H1 (cell line): ENCODE data around the gene CLDN4.

Source experiments
- BRCA1 ChIP-seq: IDR thresholded peaks from 2 replicates; pipeline ENCODE4 v1.6.1; 2012; ENCODE audit warnings: low read depth, low read length, improper control_type of control experiment
- CTCF ChIP-seq, 3 experiments: IDR thresholded peaks; 1 replicate in 2 of 3; 2 replicates in 1 of 3; pipeline versions ENCODE4 v1.5.1 to v1.6.1; 2011; ENCODE audit warnings: low read length in 3 of 3, mild to moderate bottlenecking in 3 of 3, inconsistent platforms in 2 of 3, low read depth in 1 of 3, moderate library complexity in 1 of 3; ENCODE audit not compliant: insufficient read depth in 1 of 3; ENCODE audit errors: control extremely low read depth in 1 of 3
- EP300 ChIP-seq, 2 experiments: IDR thresholded peaks; 1 replicate in 1 of 2; 2 replicates in 1 of 2; pipeline ENCODE4 v1.6.1; 2011 to 2012; ENCODE audit warnings: low read depth in 2 of 2, low read length in 2 of 2, mild to moderate bottlenecking in 2 of 2, borderline replicate concordance in 1 of 2, inconsistent platforms in 1 of 2, moderate library complexity in 1 of 2
- EZH2 ChIP-seq: fragments of 200-600 bp; sonication (generic); IDR thresholded peaks from 2 replicates; pipeline ENCODE4 v1.7.1; 2012; ENCODE audit warnings: low read depth, mild to moderate bottlenecking, moderate library complexity, low read length, inconsistent platforms; ENCODE audit not compliant: severe bottlenecking
- GABPA ChIP-seq: IDR thresholded peaks from 2 replicates; pipeline ENCODE4 v1.6.1; 2011; ENCODE audit warnings: mild to moderate bottlenecking, low read length, moderate library complexity, borderline replicate concordance; ENCODE audit not compliant: insufficient read depth
- MAX ChIP-seq: IDR thresholded peaks from 2 replicates; pipeline ENCODE4 v1.6.1; 2012; ENCODE audit warnings: inconsistent platforms
- POLR2A ChIP-seq, 2 experiments: IDR thresholded peaks; 1 replicate in 1 of 2; 2 replicates in 1 of 2; pipeline ENCODE4 v1.6.1; 2011; ENCODE audit warnings: low read depth in 2 of 2, low read length in 2 of 2, mild to moderate bottlenecking in 2 of 2; ENCODE audit errors: control extremely low read depth in 1 of 2
- SIN3A ChIP-seq, 2 experiments: IDR thresholded peaks in 1 of 2; conservative IDR thresholded peaks in 1 of 2; 2 replicates each; pipeline ENCODE4 v1.6.1; 2011 to 2012; ENCODE audit warnings: low read length in 2 of 2, improper control_type of control experiment in 1 of 2, low read depth in 1 of 2, mild to moderate bottlenecking in 1 of 2
- SIX5 ChIP-seq: IDR thresholded peaks from 2 replicates; pipeline ENCODE4 v1.6.1; 2011; ENCODE audit warnings: mild to moderate bottlenecking, low read depth, low read length
- SP1 ChIP-seq: IDR thresholded peaks from 2 replicates; pipeline ENCODE4 v1.6.1; 2011; ENCODE audit warnings: low read depth, low read length
- SUZ12 ChIP-seq: fragments of 200-600 bp; sonication (generic); IDR thresholded peaks from 2 replicates; pipeline ENCODE4 v1.6.1; 2012; ENCODE audit warnings: mild to moderate bottlenecking, inconsistent platforms, low read length, moderate library complexity, mixed read lengths
- TAF1 ChIP-seq: IDR thresholded peaks from 2 replicates; pipeline ENCODE4 v1.6.1; 2011; ENCODE audit warnings: mild to moderate bottlenecking, low read depth, low read length
- USF2 ChIP-seq: IDR thresholded peaks from 2 replicates; pipeline ENCODE4 v1.6.1; 2011; ENCODE audit warnings: low read length, improper control_type of control experiment
- ZNF274 ChIP-seq: IDR thresholded peaks from 2 replicates; pipeline ENCODE4 v1.7.0; 2012; ENCODE audit warnings: low read length, borderline replicate concordance; ENCODE audit errors: extremely low read depth

DNA sequence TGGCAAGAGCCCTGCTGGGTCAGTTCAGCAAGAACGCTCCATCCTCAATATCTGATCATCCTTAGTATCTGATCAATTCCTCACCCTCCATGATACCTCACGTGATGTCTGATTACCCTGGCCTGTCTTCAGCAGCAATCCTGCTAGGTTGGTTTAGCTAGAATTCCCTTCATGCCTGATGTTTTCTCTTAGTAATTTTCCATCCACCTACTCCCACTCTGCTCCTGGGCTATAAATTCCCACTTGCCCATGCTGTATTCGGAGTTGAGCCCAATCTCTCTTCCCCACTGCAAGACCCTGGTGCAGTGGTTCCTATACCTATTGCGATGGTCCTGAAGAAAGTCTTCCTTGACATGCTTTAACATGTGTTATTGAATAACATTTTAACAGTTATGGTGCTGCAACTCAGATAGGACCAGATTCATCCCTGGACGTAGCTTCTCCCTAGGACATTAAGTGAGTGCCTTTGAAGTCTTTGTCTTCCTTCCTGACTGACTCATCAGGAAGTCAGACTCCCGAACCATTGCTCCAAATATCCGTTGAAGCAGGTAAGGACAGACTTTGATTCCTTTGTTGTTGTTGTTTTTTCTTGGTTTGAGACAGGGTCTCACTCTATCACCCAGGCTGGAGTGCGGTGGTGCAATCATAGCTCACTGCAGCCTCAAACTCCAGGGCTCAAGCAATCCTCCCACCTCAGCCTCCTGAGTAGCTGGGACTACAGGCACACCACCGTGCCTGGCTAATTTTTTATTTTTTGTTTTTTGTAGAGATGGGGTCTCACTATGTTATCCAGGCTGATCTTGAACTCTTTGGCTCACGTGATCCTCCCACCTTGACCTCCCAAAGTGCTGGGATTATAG, 31.3 kb upstream of the CLDN4 start:
- TF ChIP-seq CTCF (IDR thresholded peaks at IDR 0.05; ENCODE audit: control extremely low read depth in 1 of 3, insufficient read depth in 1 of 3, low read depth in 1 of 3, low read length in 3 of 3) (no peak), POLR2A (IDR thresholded peaks at IDR 0.05; ENCODE audit: control extremely low read depth in 1 of 2, low read depth in 2 of 2, low read length in 2 of 2) (no peak), EP300 (IDR thresholded peaks at IDR 0.05; ENCODE audit: borderline replicate concordance in 1 of 2, low read depth in 2 of 2, low read length in 2 of 2) (no peak), BRCA1 (no peak), ZNF274 (no peak), USF2 (no peak), EZH2 (no peak), GABPA (no peak), SIX5 (no peak), TAF1 (no peak), SP1 (no peak), SIN3A (conservative IDR thresholded peaks at IDR 0.05 in 1 of 2, IDR thresholded peaks at IDR 0.05 in 1 of 2; ENCODE audit: low read depth in 1 of 2, low read length in 2 of 2) (no peak), SUZ12 (no peak), MAX (no peak)
